ENCODE measurements around the gene CCDC187. TPM values are rescaled to one million over a fixed set of nuclear protein-coding genes. Genes with fewer than 3 reads are reported as not detected.
A peak's percentile ranks its signal among the peaks of the same experiment; 100 is the strongest.

CCDC187 gene
- total RNA-seq, 2 donors from 2014 or later: 1.3 to 2.3 TPM

- no peaks in the 10 kb centered on the region for H3K36me3 ChIP-seq (replicated peaks in 1 of 2; ENCODE audit: insufficient read depth in 1 of 2, low read depth in 2 of 2)
- H3K4me1 ChIP-seq: no peaks in the 10 kb centered on the region
- no peak for TF ChIP-seq POLR2A (IDR thresholded peaks at IDR 0.05)
- TF ChIP-seq, protein P1, sequence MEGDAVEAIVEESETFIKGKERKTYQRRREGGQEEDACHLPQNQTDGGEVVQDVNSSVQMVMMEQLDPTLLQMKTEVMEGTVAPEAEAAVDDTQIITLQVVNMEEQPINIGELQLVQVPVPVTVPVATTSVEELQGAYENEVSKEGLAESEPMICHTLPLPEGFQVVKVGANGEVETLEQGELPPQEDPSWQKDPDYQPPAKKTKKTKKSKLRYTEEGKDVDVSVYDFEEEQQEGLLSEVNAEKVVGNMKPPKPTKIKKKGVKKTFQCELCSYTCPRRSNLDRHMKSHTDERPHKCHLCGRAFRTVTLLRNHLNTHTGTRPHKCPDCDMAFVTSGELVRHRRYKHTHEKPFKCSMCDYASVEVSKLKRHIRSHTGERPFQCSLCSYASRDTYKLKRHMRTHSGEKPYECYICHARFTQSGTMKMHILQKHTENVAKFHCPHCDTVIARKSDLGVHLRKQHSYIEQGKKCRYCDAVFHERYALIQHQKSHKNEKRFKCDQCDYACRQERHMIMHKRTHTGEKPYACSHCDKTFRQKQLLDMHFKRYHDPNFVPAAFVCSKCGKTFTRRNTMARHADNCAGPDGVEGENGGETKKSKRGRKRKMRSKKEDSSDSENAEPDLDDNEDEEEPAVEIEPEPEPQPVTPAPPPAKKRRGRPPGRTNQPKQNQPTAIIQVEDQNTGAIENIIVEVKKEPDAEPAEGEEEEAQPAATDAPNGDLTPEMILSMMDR (IDR thresholded peaks at IDR 0.05): no peak
- intact Hi-C loops (cut with DNase I): no loop called here
- peak in 1 of 4 donors; percentile 23 for DNase-seq
- H3K27ac ChIP-seq: no peak overlapping the region
- peak; percentile 23 for ATAC-seq
- H3K9me3 ChIP-seq: no peaks in the 10 kb centered on the region
- no peaks in the 10 kb centered on the region for H3K27me3 ChIP-seq
- no peak overlapping the region for H3K4me3 ChIP-seq
- WGBS, 2 donors: 24 to 59% methylated on average over 3 to 20 of the region's 23 CpGs
These were observed 7.4 kb upstream of the CCDC187 start for GRCh38 chr9:136311051-136312008.

GRCh38 chr9:136310273-136311030 lies 6.6 kb upstream of the CCDC187 start:
- no peaks in the 10 kb centered on the region for H3K27me3 ChIP-seq
- intact Hi-C loops (cut with DNase I): no loop called here
- H3K27ac ChIP-seq: no peak overlapping the region
- TF ChIP-seq POLR2A (IDR thresholded peaks at IDR 0.05): no peak
- TF ChIP-seq, protein P1 (IDR thresholded peaks at IDR 0.05): no peak
- DNase-seq (peak in 1 of 4 donors; percentile 17), ATAC-seq (no peak)
- H3K4me3 ChIP-seq: no peak overlapping the region
- no peaks in the 10 kb centered on the region for H3K36me3 ChIP-seq (replicated peaks in 1 of 2; ENCODE audit: insufficient read depth in 1 of 2, low read depth in 2 of 2)
- H3K9me3 ChIP-seq: no peaks in the 10 kb centered on the region
- no peaks in the 10 kb centered on the region for H3K4me1 ChIP-seq
- 54 to 61% methylated on average over 15 to 19 of the region's 28 CpGs for WGBS, 2 donors

DNA sequence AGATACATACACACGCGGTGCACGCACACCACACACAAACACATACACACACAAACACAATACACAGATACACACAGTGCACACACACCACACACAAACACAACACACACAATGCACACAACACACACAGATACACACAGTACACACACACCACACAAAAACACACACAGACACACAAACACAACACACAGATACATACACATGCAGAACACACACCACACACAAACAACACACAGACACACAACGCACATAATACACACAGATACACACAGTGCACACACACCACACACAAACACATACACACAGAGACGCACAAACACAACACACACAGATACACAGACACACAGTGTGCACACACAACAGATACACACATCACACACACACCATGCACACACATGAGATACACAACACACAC lies 5.9 kb upstream of the CCDC187 start:
- H3K27me3 ChIP-seq: no peaks in the 10 kb centered on the region
- no peak for TF ChIP-seq POLR2A (IDR thresholded peaks at IDR 0.05)
- TF ChIP-seq, protein P1 (IDR thresholded peaks at IDR 0.05): no peak
- no peak overlapping the region for H3K27ac ChIP-seq
- no peak for DNase-seq
- 81 to 86% methylated on average over 5 of the region's 5 CpGs for WGBS, 2 donors
- H3K4me1 ChIP-seq: no peaks in the 10 kb centered on the region
- H3K9me3 ChIP-seq: no peaks in the 10 kb centered on the region
- no peaks in the 10 kb centered on the region for H3K36me3 ChIP-seq (replicated peaks in 1 of 2; ENCODE audit: insufficient read depth in 1 of 2, low read depth in 2 of 2)
- H3K4me3 ChIP-seq: no peak overlapping the region
- intact Hi-C loops (cut with DNase I): no loop called here
- ATAC-seq: no peak

- Histone ChIP-seq H3K9me3 (no peaks in the 10 kb centered on the region), H3K36me3 (replicated peaks in 1 of 2; ENCODE audit: insufficient read depth in 1 of 2, low read depth in 2 of 2) (no peaks in the 10 kb centered on the region), H3K4me1 (no peaks in the 10 kb centered on the region), H3K27me3 (no peaks in the 10 kb centered on the region), H3K4me3 (no peak overlapping the region), H3K27ac (no peak overlapping the region)
- ATAC-seq (no peak), DNase-seq (no peak)
- 67 to 80% methylated on average over 2 to 22 of the region's 22 CpGs for WGBS, 2 donors
- TF ChIP-seq, protein P1 (IDR thresholded peaks at IDR 0.05): no peak
- TF ChIP-seq POLR2A (IDR thresholded peaks at IDR 0.05): no peak
- intact Hi-C loops (cut with DNase I): no loop called here
These were observed 5.4 kb upstream of the CCDC187 start for GRCh38 chr9:136309101-136309801.

Measured in body of pancreas (tissue), 4 donors.